Spleen (tissue), 11 donors: ENCODE results near the gene TMEM109. TPM values are rescaled to one million over a fixed set of nuclear protein-coding genes. Genes with fewer than 3 reads are reported as not detected.
A peak's percentile ranks its signal among the peaks of the same experiment; 100 is the strongest.

Source experiments
- DNase-seq: peaks from one replicate; pipeline ENCODE4 v3.0.0-alpha.2; 2020
- H3K27ac ChIP-seq, 8 donors: fragments of 200-600 bp; sonication (generic) in 7 of 8; 1 replicate in 4 of 8; 2 replicates in 4 of 8; pipeline versions ENCODE4 v1.5.0 to v1.8.0; 2016 to 2021; ENCODE audit warnings: inconsistent platforms in 4 of 8, mild to moderate bottlenecking in 4 of 8, moderate library complexity in 1 of 8
- H3K27me3 ChIP-seq, 7 donors: fragments of 200-600 bp; sonication (generic) in 6 of 7; replicated peaks in 1 of 7; 1 replicate in 4 of 7; 2 replicates in 3 of 7; pipeline versions ENCODE4 v1.5.0 to v1.8.0; 2016 to 2021; ENCODE audit warnings: inconsistent platforms in 3 of 7, mild to moderate bottlenecking in 1 of 7
- H3K36me3 ChIP-seq, 6 donors: fragments of 200-600 bp; sonication (generic) in 5 of 6; 1 replicate in 4 of 6; 2 replicates in 2 of 6; pipeline versions ENCODE4 v1.5.0 to v1.8.0; 2016 to 2021; ENCODE audit warnings: inconsistent platforms in 2 of 6
- H3K4me1 ChIP-seq, 6 donors: fragments of 200-600 bp; sonication (generic) in 5 of 6; 1 replicate in 3 of 6; 2 replicates in 3 of 6; pipeline versions ENCODE4 v1.5.0 to v1.8.0; 2016 to 2021; ENCODE audit warnings: inconsistent platforms in 3 of 6
- H3K4me3 ChIP-seq, 8 donors: fragments of 200-600 bp; sonication (generic) in 7 of 8; 1 replicate in 4 of 8; 2 replicates in 4 of 8; pipeline versions ENCODE4 v1.5.0 to v1.8.0; 2016 to 2021; ENCODE audit warnings: inconsistent platforms in 4 of 8, mild to moderate bottlenecking in 4 of 8, moderate library complexity in 2 of 8
- H3K9me3 ChIP-seq, 8 donors: fragments of 200-600 bp; sonication (generic) in 7 of 8; 1 replicate in 4 of 8; 2 replicates in 4 of 8; pipeline versions ENCODE4 v1.5.0 to v1.8.0; 2016 to 2021; ENCODE audit warnings: inconsistent platforms in 4 of 8
- POLR2A ChIP-seq, 3 donors: fragments of 450-650 bp; IDR thresholded peaks; one replicate each; pipeline ENCODE4 v1.5.1; 2017; ENCODE audit warnings: antibody characterized with exemption in 3 of 3, mild to moderate bottlenecking in 1 of 3
- POLR2AphosphoS5 ChIP-seq, 3 donors: sonication (generic); formaldehyde crosslinking; IDR thresholded peaks; one replicate each; pipeline ENCODE4 v1.5.1; 2017; ENCODE audit warnings: antibody characterized with exemption in 3 of 3
- WGBS, 5 donors: extraction: QIAGEN DNeasy Blood & Tissue Kit in 3 of 5; methylation state at CpG; one replicate each; pipeline versions ENCODE4 v1.1.5 to v1.1.7; 2013 to 2018; 5-methylcytosine and 5-hydroxymethylcytosine counted together
- intact Hi-C: fragments of 100-400 bp; cut with DNase I; formaldehyde crosslinking; loops from one replicate; pipeline ENCODE4 v1.15.0; 2023; ENCODE audit warnings: low total_unique reads
- polyA plus RNA-seq, 3 donors: library from polyadenylated mRNA; stranded (reverse); fragments of 200-250 nt; gene quantifications; one replicate each; pipeline ENCODE4 v1.2.1, GENCODE V29; 2013
- total RNA-seq, 7 donors: library from RNA; depleted of rRNA in 3 of 7; stranded (reverse); fragments of >200 nt in 3 of 7; fragmentation: NEBNext Ultra II Directional in 4 of 7; extraction: Animal tissue kit (Norgen Biotek cat#: 25700) in 4 of 7; gene quantifications; one replicate each; pipeline versions ENCODE4 v1.1.0 to v1.2.1, GENCODE V29; 2016 to 2021
- TF ChIP-seq, protein P1 (sequence below), 11 experiments: fragments of 200-600 bp in 7 of 11; fragments of 450-650 bp in 4 of 11; sonication (generic) in 4 of 11; IDR thresholded peaks in 8 of 11; conservative IDR thresholded peaks in 3 of 11; 1 replicate in 7 of 11; 2 replicates in 4 of 11; pipeline versions ENCODE4 v1.4.0 to v1.8.0; 2016 to 2021; ENCODE audit warnings: antibody characterized with exemption in 11 of 11, inconsistent platforms in 4 of 11, mild to moderate bottlenecking in 1 of 11
- donor health status: healthy with polysubstance abuse.
- donor health status: DM: no; HTN: no; CAD: no; lungs with moderate emphysema.
- donor health status: DM: no; HTN: no; CAD: no.
- donor health status: Bipolar disorder and iron deficiency.
- donor health status: healthy.
- donor health status: DM: no; HTN: no; CAD: no.
- donor health status: DM: yes; HTN: yes; CAD: no.

Gene TMEM109
- total and polyA plus RNA-seq, 10 donors: 53.6 to 125 (median 102) TPM

- Histone ChIP-seq H3K27ac (no peak overlapping the region), H3K4me1 (peaks cover 9 to 56% (median 42%) of the 10 kb centered on the region in 6 donors), H3K27me3 (peaks cover 0 to 32% (median 15%) of the 10 kb centered on the region in 7 donors), H3K36me3 (peaks cover 0 to 2% (median 0%) of the 10 kb centered on the region in 6 donors), H3K9me3 (no peaks in the 10 kb centered on the region), H3K4me3 (no peak overlapping the region)
- intact Hi-C loops: no loop called here
- 86 to 97% (median 91%) methylated on average over 5 to 20 of the region's 20 CpGs for WGBS, 5 donors
- peak; percentile 73 for DNase-seq
- peak in 1 of 3 donors; percentile 22 for TF ChIP-seq POLR2AphosphoS5 (IDR thresholded peaks at IDR 0.05)
- TF ChIP-seq, protein P1, sequence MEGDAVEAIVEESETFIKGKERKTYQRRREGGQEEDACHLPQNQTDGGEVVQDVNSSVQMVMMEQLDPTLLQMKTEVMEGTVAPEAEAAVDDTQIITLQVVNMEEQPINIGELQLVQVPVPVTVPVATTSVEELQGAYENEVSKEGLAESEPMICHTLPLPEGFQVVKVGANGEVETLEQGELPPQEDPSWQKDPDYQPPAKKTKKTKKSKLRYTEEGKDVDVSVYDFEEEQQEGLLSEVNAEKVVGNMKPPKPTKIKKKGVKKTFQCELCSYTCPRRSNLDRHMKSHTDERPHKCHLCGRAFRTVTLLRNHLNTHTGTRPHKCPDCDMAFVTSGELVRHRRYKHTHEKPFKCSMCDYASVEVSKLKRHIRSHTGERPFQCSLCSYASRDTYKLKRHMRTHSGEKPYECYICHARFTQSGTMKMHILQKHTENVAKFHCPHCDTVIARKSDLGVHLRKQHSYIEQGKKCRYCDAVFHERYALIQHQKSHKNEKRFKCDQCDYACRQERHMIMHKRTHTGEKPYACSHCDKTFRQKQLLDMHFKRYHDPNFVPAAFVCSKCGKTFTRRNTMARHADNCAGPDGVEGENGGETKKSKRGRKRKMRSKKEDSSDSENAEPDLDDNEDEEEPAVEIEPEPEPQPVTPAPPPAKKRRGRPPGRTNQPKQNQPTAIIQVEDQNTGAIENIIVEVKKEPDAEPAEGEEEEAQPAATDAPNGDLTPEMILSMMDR (IDR thresholded peaks at IDR 0.05 in 8 of 11, conservative IDR thresholded peaks at IDR 0.05 in 3 of 11): no peak
Measured at GRCh38 chr11:60928563-60929001, 14.6 kb downstream of the TMEM109 start.

DNA sequence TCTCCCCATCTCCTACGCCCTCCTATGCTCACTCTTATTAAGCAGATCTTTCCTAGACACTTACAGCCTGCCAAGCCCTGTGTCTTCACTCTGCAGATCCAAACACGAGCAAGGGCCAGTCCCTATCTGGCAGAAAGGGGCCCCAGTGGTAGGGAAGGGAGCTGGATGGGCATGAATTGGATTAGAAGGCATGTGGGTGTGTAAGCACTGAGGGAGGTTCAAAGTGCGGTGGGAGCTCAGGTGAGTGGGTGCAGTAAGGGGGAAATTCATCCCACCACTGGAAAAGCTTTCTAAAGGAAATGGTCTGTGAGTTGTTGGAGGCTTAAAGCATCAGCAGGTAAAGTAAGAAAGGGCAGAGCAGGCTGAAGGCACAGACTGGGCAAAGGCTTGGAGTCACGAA lies 15.8 kb downstream of the TMEM109 start:
- H3K27me3 ChIP-seq: peaks cover 0 to 21% (median 4%) of the 10 kb centered on the region in 7 donors
- DNase-seq: no peak
- H3K4me1 ChIP-seq: peaks cover 2 to 53% (median 34%) of the 10 kb centered on the region in 6 donors
- intact Hi-C loops: no loop called here
- no peaks in the 10 kb centered on the region for H3K36me3 ChIP-seq
- H3K27ac ChIP-seq: no peak overlapping the region
- no peak overlapping the region for H3K4me3 ChIP-seq
- 81 to 89% (median 82%) methylated on average over 4 of the region's 4 CpGs for WGBS, 5 donors
- H3K9me3 ChIP-seq: no peaks in the 10 kb centered on the region
- TF ChIP-seq POLR2AphosphoS5 (IDR thresholded peaks at IDR 0.05) (no peak), POLR2A (IDR thresholded peaks at IDR 0.05) (no peak)
- TF ChIP-seq, protein P1 (IDR thresholded peaks at IDR 0.05 in 8 of 11, conservative IDR thresholded peaks at IDR 0.05 in 3 of 11): no peak

- intact Hi-C loops: no loop called here
- 91 to 96% (median 93%) methylated on average over 4 of the region's 4 CpGs for WGBS, 5 donors
- TF ChIP-seq, protein P1 (IDR thresholded peaks at IDR 0.05 in 8 of 11, conservative IDR thresholded peaks at IDR 0.05 in 3 of 11): no peak
- TF ChIP-seq POLR2AphosphoS5 (IDR thresholded peaks at IDR 0.05): peak in 1 of 3 donors; percentile 14
- peak overlapping the region in 1 of 8 donors; percentile 78 for H3K27ac ChIP-seq
- H3K36me3 ChIP-seq: no peaks in the 10 kb centered on the region
- peak; percentile 65 for DNase-seq
- peaks cover 0 to 47% (median 28%) of the 10 kb centered on the region in 6 donors for H3K4me1 ChIP-seq
- no peaks in the 10 kb centered on the region for H3K9me3 ChIP-seq
- peaks cover 0 to 14% (median 0%) of the 10 kb centered on the region in 7 donors for H3K27me3 ChIP-seq
- H3K4me3 ChIP-seq: no peak overlapping the region
Measured at GRCh38 chr11:60930394-60930793, 16.4 kb downstream of the TMEM109 start.

DNA sequence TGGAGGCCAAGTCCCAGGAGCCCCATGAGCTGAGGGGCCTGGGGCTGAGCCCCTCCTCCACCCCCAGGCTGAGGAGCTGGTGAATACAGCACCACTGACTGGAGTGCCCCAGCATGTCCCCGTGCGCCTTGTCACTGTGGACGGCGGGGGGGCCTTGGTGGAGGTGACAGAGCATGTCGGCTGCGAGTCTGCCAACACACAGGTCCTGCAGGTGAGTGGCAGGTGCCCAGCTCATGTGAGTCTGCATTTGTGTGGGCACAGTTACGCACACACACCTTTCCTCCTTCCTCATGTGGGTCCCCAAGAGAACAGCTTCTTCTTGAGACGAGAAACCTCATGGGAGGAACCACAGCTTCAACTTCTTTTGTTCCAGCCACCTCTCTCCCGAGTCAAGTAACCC lies 18.0 kb downstream of the TMEM109 start:
- peak; percentile 92 for DNase-seq
- H3K36me3 ChIP-seq: peaks cover 0 to 12% (median 5%) of the 10 kb centered on the region in 6 donors
- 57 to 79% (median 74%) methylated on average over 9 of the region's 9 CpGs for whole genome bisulfite sequencing, 5 donors

More for the DNA sequence above, 18.0 kb downstream of the TMEM109 start:
- Histone ChIP-seq H3K4me1 (peaks cover 0 to 48% (median 24%) of the 10 kb centered on the region in 6 donors), H3K4me3 (peak overlapping the region in 1 of 8 donors; percentile 4), H3K27ac (peak overlapping the region in 7 of 8 donors; percentile 40 to 78 (median 71)), H3K27me3 (peaks cover 0 to 4% (median 0%) of the 10 kb centered on the region in 7 donors), H3K9me3 (no peaks in the 10 kb centered on the region)
- intact Hi-C loops: no loop called here
- TF ChIP-seq POLR2AphosphoS5 (IDR thresholded peaks at IDR 0.05): peak; percentile 76 to 81 (median 80)
- no peak for TF ChIP-seq POLR2A (IDR thresholded peaks at IDR 0.05)
